IMR-90 (cell line): ENCODE data around the gene CRB1. TPM values are rescaled to one million over a fixed set of nuclear protein-coding genes. Genes with fewer than 3 reads are reported as not detected.

ENCODE experiments used
- ATAC-seq: fragments of 200-7000 bp; cut with Tn5 transposase; 2 replicates; pipeline ENCODE4 v1.9.1; 2020; ENCODE audit warnings: low read depth, mild to moderate bottlenecking, moderate library complexity
- BruUV-seq: library from RNA; stranded (reverse); fragments of 400-500 nt; replicated peaks from 2 replicates; lab custom pipeline; 2021; lab: Mats Ljungman, UMichigan
- CTCF ChIA-PET: fragments of 300-600 bp; formaldehyde crosslinking; extraction: SDS; loops from one replicate; lab custom pipeline; 2021; ENCODE audit warnings: antibody characterized with exemption; lab: Yijun Ruan, JAX
- POLR2A ChIA-PET: fragments of 300-600 bp; sonication (Branson Sonifier 250); formaldehyde crosslinking; loops from one replicate; lab custom pipeline; 2022; ENCODE audit warnings: antibody characterized with exemption; ENCODE audit not compliant: unreplicated experiment; lab: Charles Lee
- DNase-seq: peaks from one replicate; pipeline ENCODE4 v3.0.0; 2013
- H2AFZ ChIP-seq: replicated peaks from 2 replicates; pipeline ENCODE3; 2013; ENCODE audit warnings: low read length, mild to moderate bottlenecking; ENCODE audit not compliant: poor library complexity
- H2AK5ac ChIP-seq: 2 replicates; pipeline ENCODE4 v1.6.1; 2013; ENCODE audit warnings: low read depth, low read length, inconsistent platforms
- H2AK9ac ChIP-seq: replicated peaks from 2 replicates; pipeline ENCODE3; 2013; ENCODE audit warnings: mild to moderate bottlenecking, low read depth, low read length, moderate library complexity; ENCODE audit not compliant: poor library complexity
- H2BK120ac ChIP-seq: 2 replicates; pipeline ENCODE4 v1.6.1; 2013; ENCODE audit warnings: low read depth, low read length, inconsistent platforms
- H2BK15ac ChIP-seq: 3 replicates; pipeline ENCODE4 v1.6.1; 2013; ENCODE audit warnings: low read depth, low read length, inconsistent platforms
- H2BK20ac ChIP-seq: 2 replicates; pipeline ENCODE4 v1.6.1; 2013; ENCODE audit warnings: low read depth, mild to moderate bottlenecking, inconsistent platforms, low read length, moderate library complexity
- H2BK5ac ChIP-seq: 2 replicates; pipeline ENCODE4 v1.6.1; 2013; ENCODE audit warnings: mild to moderate bottlenecking, low read depth, low read length, inconsistent platforms; ENCODE audit not compliant: poor library complexity, severe bottlenecking
- H3K14ac ChIP-seq: replicated peaks from 2 replicates; pipeline ENCODE4 v1.6.1; 2013; ENCODE audit warnings: low read depth, low read length, inconsistent platforms
- H3K18ac ChIP-seq: 2 replicates; pipeline ENCODE4 v1.6.1; 2013; ENCODE audit warnings: low read depth, low read length, control low read depth
- H3K23ac ChIP-seq: 2 replicates; pipeline ENCODE4 v1.6.1; 2013; ENCODE audit warnings: low read depth, low read length, inconsistent platforms
- H3K27ac ChIP-seq: 2 replicates; pipeline ENCODE4 v1.5.1; 2013; ENCODE audit warnings: mild to moderate bottlenecking, control low read depth, low read length; ENCODE audit not compliant: insufficient read depth
- H3K27me3 ChIP-seq: 2 replicates; pipeline ENCODE4 v1.6.1; 2013; ENCODE audit warnings: low read length; ENCODE audit not compliant: control insufficient read depth, insufficient read depth
- H3K36me3 ChIP-seq: 2 replicates; pipeline ENCODE4 v1.6.1; 2013; ENCODE audit warnings: low read length, mixed read lengths; ENCODE audit not compliant: control insufficient read depth, insufficient read depth
- H3K4ac ChIP-seq: 2 replicates; pipeline ENCODE4 v1.6.1; 2013; ENCODE audit warnings: low read depth, low read length, inconsistent platforms
- H3K4me1 ChIP-seq: 2 replicates; pipeline ENCODE4 v1.6.1; 2013; ENCODE audit warnings: low read length, mixed read lengths; ENCODE audit not compliant: control insufficient read depth, insufficient read depth
- H3K4me2 ChIP-seq: 2 replicates; pipeline ENCODE4 v1.6.1; 2013; ENCODE audit warnings: low read depth, mild to moderate bottlenecking, control low read depth, low read length, moderate library complexity
- H3K4me3 ChIP-seq: 2 replicates; pipeline ENCODE4 v1.5.1; 2013; ENCODE audit warnings: low read depth, mild to moderate bottlenecking, control low read depth, low read length, moderate library complexity; ENCODE audit not compliant: insufficient read depth
- H3K56ac ChIP-seq: 2 replicates; pipeline ENCODE4 v1.6.1; 2013; ENCODE audit warnings: low read length, inconsistent platforms; ENCODE audit not compliant: insufficient read depth; ENCODE audit errors: extremely low read depth
- H3K79me1 ChIP-seq, 2 experiments: 2 replicates each; pipeline ENCODE4 v1.6.1; 2013; ENCODE audit warnings: low read length in 2 of 2, inconsistent platforms in 1 of 2, low read depth in 1 of 2
- H3K9ac ChIP-seq: 2 replicates; pipeline ENCODE4 v1.6.1; 2013; ENCODE audit warnings: low read depth, low read length, control low read depth
- H3K9me1 ChIP-seq: 2 replicates; pipeline ENCODE4 v1.6.1; 2013; ENCODE audit warnings: low read length, inconsistent platforms; ENCODE audit not compliant: insufficient read depth
- H3K9me3 ChIP-seq: 2 replicates; pipeline ENCODE4 v1.6.1; 2013; ENCODE audit warnings: low read length; ENCODE audit not compliant: control insufficient read depth, insufficient read depth
- H4K20me1 ChIP-seq: 2 replicates; pipeline ENCODE4 v1.6.1; 2013; ENCODE audit warnings: low read length, inconsistent platforms; ENCODE audit not compliant: insufficient read depth
- H4K5ac ChIP-seq: 2 replicates; pipeline ENCODE4 v1.6.1; 2013; ENCODE audit warnings: mild to moderate bottlenecking, low read depth, low read length, control low read depth
- H4K8ac ChIP-seq, 2 experiments: 2 replicates each; pipeline ENCODE4 v1.6.1; 2013; ENCODE audit warnings: low read depth in 2 of 2, low read length in 2 of 2, control low read depth in 1 of 2, inconsistent platforms in 1 of 2
- H4K91ac ChIP-seq: 2 replicates; pipeline ENCODE4 v1.6.1; 2013; ENCODE audit warnings: low read depth, low read length, inconsistent platforms; ENCODE audit not compliant: insufficient read depth
- CEBPB ChIP-seq: IDR thresholded peaks from 2 replicates; pipeline ENCODE4 v1.6.1; 2012; ENCODE audit warnings: low read depth, low read length, improper control_type of control experiment
- MAFK ChIP-seq: IDR thresholded peaks from 2 replicates; pipeline ENCODE4 v1.6.1; 2012; ENCODE audit warnings: low read depth, low read length, improper control_type of control experiment
- MXI1 ChIP-seq: IDR thresholded peaks from 2 replicates; pipeline ENCODE4 v1.6.1; 2012; ENCODE audit warnings: low read depth, mild to moderate bottlenecking, low read length, moderate library complexity, borderline replicate concordance
- WGBS, 2 experiments: methylation state at CpG; one replicate each; pipeline versions ENCODE4 v1.1.5 to v1.1.7; 2013; ENCODE audit warnings: missing lambda C conversion rate in 2 of 2; ENCODE audit not compliant: insufficient read length in 1 of 2; ENCODE audit errors: extremely low coverage in 2 of 2; 5-methylcytosine and 5-hydroxymethylcytosine counted together
- dilution Hi-C: fragments of 300-500 bp; cut with HindIII; formaldehyde crosslinking; loops from one replicate; pipeline ENCODE4 v1.14.3; 2018; ENCODE audit warnings: low sequenced_read_pairs; ENCODE audit not compliant: unreplicated experiment
- in situ Hi-C: fragments of 300-500 bp; cut with MboI; formaldehyde crosslinking; loops from 3 replicates; pipeline ENCODE4 v1.14.3; 2019; ENCODE audit warnings: low sequenced_read_pairs, inconsistent platforms, mixed read lengths
- intact Hi-C: fragments of 100-400 bp; cut with micrococcal nuclease; formaldehyde crosslinking; loops from 2 replicates; pipeline ENCODE4 v1.10.0; 2022
- polyA plus RNA-seq, 3 experiments: library from polyadenylated mRNA; depleted of rRNA; stranded (reverse); fragments of >200 nt; gene quantifications; 2 replicates each; pipeline ENCODE4 v1.2.3, GENCODE V29; 2012; ENCODE audit warnings: low replicate concordance in 1 of 3
- total RNA-seq: library from RNA; depleted of rRNA; stranded (reverse); fragments of >200 nt; gene quantifications from 2 replicates; pipeline ENCODE4 v1.2.3, GENCODE V29; 2012

The CRB1 gene
- total and polyA plus RNA-seq, 2 of the 4 experiments (the other 2 are of a cell fraction) = not detected

GRCh38 chr1:197462539-197462938 lies 194.5 kb downstream of the CRB1 start:
- no peak overlapping the region for H3K9ac ChIP-seq
- H3K4ac ChIP-seq = no peak overlapping the region
- DNase-seq (no peak), ATAC-seq (no peak)
- no peak overlapping the region for H2AK9ac ChIP-seq
- H3K27me3 ChIP-seq = peaks cover 1% of the 10 kb centered on the region; the same call in 1 of the 2 replicates
- no peak overlapping the region for H2AK5ac ChIP-seq
- no peaks in the 10 kb centered on the region for H4K20me1 ChIP-seq
- no CpG with 5 or more reads among the region's 5 CpGs for WGBS, 2 experiments
- dilution Hi-C loops = no loop called here
- H3K18ac ChIP-seq = no peak overlapping the region
- H4K5ac ChIP-seq = no peak overlapping the region
- TF ChIP-seq MAFK (peak; percentile 72), CEBPB (no peak), MXI1 (no peak)
- BruUV-seq = no TSS peak
- ChIA-PET POLR2A (no interaction called here), CTCF (no interaction called here)
- H3K36me3 ChIP-seq = no peaks in the 10 kb centered on the region
- no peak overlapping the region for H2BK15ac ChIP-seq
- no peaks in the 10 kb centered on the region for H3K4me1 ChIP-seq
- H3K27ac ChIP-seq = no peak overlapping the region
- no peak overlapping the region for H2BK120ac ChIP-seq
- H2AFZ ChIP-seq = no peak overlapping the region
- intact Hi-C loops = no loop called here
- H3K56ac ChIP-seq = no peak overlapping the region
- H4K8ac ChIP-seq = no peak overlapping the region
- H3K9me3 ChIP-seq = no peaks in the 10 kb centered on the region
- in situ Hi-C loops = no loop called here
- H3K4me2 ChIP-seq = no peak overlapping the region
- H4K91ac ChIP-seq = no peak overlapping the region
- no peak overlapping the region for H3K14ac ChIP-seq
- H3K23ac ChIP-seq = no peak overlapping the region
- H3K79me1 ChIP-seq = no peaks in the 10 kb centered on the region
- no peak overlapping the region for H3K4me3 ChIP-seq
- no peaks in the 10 kb centered on the region for H3K9me1 ChIP-seq
- H2BK5ac ChIP-seq = no peak overlapping the region
- no peak overlapping the region for H2BK20ac ChIP-seq
